Kasumi-1 (cell line): ENCODE measurements around the gene WDR7.

Source experiments
- DNase-seq, 2 experiments: peaks; one replicate each; lab custom pipeline; 2025; lab: John Stamatoyannopoulos, UW

The WDR7 gene

DNA sequence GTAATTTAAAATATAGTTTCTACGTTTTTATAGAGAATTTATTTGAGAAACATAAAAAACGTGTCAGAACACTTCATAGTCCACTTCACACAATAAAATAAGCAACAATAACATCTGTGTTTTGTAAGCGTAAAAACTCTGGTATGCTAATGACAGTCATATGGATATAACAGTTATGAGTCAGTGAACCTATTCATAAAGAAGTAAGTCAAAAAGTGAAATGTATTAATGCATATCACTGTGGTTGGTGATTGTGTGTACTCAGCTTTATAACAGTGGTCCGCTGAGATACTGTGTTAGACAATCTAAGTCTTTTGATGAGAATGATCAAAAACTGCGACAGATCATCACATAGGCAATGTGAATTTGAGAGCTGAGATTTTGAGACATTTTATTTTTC, 153.2 kb downstream of the WDR7 start:
- no peak for DNase-seq

DNA sequence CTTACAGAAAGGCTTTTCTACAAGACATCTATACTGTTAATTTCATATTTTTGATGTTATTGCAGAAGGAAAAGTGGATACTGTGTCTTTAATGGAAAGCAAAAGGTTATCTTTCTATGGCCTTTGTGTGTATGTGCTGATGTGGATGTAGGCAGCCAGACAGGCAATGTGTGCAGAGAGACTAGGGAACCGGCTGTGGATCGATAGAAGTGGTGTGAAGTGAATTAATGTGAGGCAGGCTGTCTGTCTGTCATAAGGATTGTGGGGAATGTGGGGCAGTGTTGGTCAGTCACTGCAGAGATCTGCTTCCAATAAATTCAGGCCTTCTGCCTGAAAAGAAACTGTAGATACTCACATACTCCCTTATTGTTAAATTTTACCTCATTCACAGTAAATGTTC, 156.7 kb downstream of the WDR7 start:
- no peak for DNase-seq

DNA sequence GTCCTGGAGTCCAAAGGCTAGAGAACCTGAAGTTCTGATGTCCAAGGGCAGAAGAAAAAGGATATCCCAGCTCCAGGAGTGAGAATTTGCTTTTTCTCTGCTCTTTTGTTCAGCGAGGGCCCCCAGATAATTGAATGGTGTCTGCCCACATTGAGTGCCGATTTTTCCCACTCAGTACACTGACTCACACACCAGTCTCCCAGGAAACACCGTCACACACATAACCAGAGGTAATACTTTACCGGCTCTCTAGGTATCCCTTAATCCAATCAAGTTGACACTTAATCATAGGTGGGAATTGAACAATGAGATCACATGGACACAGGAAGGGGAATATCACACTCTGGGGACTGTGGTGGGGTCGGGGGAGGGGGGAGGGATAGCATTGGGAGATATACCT, 161.5 kb downstream of the WDR7 start:
- no peak for DNase-seq

DNA sequence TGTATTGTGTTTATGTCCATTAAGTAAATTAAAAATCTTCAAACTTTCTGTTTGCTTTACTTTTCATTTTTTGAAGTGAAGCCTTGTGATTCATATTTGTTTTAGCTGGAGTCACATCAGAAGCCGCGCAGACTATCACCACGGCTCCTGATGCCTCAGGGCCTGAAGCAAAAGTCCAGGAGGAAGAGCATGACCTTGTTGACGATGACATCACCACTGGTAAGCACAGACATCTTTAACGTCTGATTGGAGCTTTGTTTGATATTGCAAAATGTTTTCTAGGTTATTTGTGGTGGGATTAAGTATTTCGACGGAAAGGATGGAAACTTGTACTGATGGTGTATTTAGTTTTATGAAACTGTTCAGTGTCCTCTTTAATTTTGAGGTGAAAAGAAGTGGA, 164.8 kb downstream of the WDR7 start:
- no peak for DNase-seq

DNA sequence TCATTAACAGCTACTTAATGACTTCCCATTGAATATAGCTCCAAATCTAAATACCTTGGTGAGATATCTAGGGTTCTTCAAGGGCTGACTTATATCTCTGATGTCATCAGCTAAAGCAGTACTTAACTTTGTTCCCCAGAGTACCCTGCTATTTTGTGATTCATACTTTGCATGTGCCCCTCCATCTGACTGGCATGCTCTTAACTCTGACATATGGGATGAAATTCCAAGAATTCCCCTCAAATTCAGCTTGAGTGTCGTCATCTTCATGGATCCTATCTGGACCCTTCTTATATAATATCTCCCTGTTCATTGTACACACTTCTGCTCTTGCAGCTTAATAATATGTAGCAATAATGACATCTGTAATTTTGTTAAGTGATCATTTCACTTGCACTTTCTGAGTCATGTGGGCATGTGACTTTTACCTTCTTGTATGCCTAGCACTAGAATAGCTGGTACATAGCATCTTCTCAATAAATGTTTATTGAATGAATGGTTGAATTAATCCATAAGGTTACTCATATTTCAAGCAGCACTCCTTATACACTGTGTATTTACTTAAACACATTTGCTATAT, 172.9 kb downstream of the WDR7 start:
- DNase-seq: no peak

DNA sequence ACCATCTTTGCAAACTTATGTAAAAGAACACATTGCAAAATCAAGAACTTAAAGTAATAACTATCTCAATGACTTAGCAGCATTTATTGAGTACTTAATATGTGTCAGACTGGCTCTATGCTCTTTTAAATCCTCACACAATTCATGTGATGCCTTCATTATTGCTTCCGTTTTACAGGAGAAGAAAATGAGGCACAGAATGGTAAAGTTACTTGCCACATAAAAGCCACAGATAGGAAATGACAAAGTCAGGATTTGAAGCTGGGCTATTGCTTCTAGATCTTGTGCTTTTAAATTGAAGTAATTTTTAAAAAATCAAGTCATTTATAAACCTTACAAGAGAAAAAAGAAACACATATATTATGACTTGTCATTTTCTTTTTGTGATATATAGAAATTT, 174.2 kb downstream of the WDR7 start:
- DNase-seq: peak; percentile 52 to 69

DNA sequence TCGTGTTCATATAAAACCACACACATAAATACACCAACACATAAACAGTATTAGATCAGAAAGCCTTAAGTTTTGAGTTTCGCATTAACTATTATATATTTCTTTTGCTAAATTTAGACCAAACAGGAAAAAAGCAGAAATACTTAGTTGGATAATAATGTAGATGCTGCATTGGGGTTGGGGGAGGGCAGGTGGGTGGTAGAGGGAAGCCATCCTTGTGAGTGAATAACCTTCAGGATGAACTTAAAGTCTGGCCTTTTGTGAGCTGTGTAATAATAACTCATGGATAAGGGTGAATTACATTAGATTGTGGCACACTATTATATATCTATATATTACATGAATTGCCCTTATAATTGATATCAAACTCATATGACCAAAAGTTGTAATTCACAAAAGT, 174.7 kb downstream of the WDR7 start:
- no peak for DNase-seq

DNA sequence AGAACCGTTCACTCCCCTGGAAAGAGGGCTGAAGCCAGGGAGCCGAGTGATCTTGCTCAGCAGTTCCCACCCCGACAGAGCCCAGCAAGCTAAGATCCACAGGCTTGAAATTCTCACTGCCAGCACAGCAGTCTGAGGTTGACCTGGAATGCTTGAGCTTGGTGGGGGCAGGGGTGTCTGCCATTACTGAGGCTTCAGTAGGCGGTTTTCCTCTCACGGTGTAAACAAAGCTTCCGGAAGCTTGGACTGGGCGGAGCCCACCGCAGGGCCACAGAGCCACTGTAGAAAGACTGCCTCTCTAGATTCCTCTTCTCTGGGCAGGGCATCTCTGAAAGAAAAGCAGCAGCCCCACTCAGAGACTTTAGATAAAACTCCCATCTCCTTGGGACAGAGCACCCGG, 180.8 kb downstream of the WDR7 start:
- DNase-seq: no peak

DNA sequence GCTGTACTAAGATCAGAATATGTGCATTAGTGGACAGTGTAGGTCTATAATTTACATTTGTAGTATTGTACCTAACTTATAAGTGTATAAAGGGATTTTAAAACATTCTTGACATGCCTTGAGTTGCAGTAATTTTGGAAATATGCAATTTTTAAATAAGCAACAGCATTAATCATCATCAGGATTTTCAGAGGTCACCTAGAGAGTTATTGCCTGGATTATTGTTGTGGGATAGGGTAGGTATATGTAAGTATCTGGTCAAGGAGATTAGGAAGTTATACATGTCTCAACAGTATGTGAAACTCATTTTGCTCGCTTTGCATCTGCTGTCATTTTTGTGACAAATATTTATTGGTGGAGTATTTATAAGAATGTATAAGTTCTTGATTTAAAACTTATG, 184.2 kb downstream of the WDR7 start:
- no peak for DNase-seq

DNA sequence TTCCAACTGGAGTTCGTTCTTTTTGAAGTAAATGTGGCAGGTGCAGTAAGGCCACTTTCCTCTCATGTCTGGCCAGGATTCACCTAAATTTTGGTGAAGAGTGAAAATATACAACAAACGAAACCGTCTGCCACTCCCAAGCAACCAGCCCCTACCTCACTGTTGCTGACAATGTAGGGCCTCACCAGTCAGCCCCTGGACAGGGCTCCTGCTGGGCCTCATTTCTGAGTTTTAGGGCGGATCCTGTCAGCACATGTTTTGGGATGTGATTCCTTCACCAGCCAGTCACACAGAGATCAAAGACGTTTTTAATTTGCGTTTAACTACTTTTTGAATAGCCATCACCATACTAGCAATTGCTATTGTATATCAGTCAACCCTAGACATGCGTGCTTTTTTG, 185.0 kb downstream of the WDR7 start:
- no peak for DNase-seq

DNA sequence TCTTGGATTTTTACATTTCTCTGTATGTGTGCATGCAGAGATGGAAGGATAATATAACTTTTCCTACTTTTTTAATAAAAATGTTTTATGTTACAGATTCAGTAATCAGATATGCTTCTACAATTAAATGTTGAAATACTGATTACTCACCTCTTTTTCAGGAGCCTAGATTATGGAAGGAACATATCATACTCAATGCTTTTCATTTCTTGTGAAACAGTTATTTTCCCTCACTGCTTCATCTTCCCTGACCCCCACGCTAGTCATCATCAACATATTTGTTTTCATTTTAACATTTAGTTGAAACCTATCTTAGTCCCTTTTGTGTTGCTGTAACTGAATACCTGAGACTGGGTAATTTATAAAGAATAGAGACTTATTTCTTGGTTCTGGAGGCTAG, 190.7 kb downstream of the WDR7 start:
- no peak for DNase-seq

DNA sequence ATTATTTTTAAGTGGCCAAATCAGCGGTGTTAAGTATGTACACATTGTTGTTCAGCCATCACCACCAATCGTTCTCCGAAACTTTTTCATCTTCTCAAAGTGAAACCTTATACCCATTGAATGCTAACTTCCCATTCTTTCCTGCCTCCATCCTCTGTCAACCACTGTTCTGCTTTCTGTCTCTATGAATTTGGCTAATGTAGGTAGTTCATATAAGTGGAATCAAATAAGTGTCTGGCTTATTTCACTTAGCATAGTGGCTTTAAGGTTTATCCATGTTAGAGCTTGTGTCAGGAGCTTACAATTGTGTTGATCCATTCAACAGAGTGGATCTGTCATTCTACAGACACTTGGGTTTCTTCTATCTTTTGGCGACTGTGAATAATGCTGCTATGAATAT, 192.1 kb downstream of the WDR7 start:
- no peak for DNase-seq

DNA sequence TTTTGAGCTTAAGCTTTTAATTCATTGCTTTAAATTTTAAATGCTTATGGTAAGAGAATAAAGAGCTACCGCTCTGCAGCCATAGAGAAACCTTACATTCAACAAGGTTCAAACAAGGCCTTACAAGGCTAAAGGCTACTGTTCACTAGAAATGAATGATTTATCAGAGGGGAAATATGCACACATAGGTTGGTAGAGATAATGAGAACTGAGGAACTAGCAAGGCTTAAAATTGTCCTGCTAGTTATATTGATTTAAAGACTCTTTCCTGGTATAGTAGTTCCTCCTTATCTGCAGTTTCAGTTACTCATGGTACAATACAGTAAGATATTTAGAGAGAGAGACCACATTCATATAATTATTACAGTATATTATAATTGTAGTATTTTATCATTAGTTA, 193.4 kb downstream of the WDR7 start:
- DNase-seq: no peak

DNA sequence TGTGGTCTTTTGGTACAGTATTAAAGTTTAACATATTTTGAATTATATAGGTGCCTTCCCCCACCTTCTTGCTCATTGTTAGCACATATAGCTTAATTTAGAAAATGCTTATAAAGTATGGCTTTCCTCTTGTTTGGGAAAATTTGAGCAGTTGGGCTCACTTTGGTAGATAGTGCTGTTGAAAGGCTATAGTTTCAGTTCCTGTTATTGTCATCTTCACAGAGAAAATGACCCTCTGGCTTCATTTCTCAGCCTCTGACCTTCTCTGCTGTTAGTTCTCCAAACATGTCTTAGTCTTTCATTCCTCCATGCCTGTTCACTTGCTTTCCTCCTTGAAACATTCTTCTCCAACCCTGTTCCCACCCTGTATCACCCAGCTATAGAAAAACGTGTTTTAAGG, 200.6 kb downstream of the WDR7 start:
- no peak for DNase-seq

DNA sequence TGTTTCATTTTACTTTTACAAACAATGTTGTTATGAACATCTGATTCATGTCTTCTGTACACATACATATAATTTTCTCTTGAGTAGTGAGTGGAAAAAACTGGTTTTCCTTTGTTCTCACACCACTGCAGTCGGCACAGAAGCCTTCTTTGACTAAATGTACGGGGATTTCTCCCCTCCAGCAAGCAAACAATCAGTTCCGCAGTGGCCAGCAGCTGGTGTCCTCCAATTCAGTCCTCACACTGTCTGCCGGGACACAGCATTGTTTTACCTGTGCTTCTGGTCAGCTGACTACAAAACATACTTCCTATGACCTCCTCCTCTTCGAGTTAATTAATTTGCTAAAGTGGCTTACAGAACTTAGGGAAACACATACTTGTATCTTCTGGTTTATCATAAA, 202.8 kb downstream of the WDR7 start:
- DNase-seq: no peak

DNA sequence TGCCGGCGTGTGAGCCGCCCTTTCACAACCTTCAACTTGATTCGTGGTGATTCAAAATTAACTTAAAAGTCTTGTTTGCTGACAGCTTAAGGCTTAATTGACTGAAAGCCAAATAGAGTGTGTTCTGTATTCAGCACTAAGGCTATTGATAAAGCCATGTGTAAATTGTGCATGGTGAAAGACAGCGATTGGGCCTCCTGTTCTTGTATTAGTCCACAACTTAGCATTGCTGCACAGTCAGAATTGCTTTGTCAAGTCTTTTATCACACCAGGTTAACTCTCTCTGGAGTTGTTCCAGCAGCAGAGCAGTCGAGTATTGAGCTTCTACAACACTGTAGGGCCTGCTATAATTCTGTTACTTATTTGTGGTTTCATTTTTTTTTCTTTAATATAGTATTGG, 210.1 kb downstream of the WDR7 start:
- no peak for DNase-seq

DNA sequence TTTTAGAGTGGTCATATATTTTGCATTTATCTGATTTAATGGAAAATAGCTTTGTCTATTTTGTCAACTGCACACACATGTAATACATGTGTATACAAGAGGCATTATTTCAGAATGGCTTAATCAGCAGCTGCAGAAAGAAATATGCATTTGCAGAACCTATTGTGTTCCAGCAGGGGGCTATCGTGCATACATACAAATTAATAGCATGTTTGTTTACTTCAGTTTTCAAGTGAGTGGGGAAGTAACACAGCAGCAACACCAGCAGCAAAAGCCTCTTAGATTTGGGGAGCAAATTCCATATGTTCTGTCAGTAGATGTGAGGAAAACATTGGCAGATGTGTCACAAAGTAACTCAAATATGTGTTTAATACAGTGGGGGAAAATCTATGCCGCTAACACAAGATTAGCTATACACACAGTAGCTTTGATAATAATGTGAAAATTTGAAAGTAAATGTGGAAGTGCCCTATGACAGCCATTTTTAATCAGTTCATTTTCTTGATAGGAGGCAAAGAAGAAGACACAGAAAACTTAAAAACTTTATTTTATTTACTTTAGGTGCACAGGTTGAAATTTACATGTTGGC, 218.1 kb downstream of the WDR7 start:
- DNase-seq: peak; percentile 66 to 75

DNA sequence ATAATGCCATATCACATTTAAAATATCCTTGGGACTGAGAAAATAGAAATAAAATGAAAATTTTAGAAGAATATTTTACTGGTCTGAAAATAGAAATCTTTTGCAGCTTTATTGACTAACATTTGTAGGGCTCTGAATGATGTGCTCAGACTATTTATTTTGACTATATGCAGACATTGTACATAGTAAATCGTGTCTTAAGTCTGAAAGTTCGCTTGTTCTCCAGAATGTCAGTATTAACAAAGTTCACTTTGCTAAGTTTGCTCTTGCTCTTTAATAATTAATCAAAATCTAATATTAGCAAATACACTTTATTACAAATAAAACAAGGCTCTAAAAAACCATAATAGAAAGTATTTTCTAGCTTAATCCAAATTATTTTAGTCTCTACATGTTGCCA, 219.8 kb downstream of the WDR7 start:
- DNase-seq: no peak

DNA sequence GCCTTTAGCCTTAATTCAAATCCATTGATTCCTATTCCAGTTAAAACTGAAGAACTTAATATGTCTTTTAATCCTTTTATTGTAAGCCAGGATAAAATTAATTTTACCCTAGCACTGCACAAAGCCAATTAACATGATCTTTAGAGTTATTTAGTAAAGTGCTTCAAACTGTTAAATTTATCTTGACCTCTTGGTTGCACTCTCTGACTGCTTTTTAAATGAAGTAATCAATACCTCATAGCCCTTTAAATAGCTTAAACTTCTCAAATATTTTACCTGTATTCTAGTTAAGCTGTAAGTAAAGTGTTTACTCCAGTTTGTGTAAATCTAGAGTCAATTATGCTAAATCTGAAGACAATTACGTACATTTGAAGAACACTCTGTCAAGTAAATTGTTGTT, 221.0 kb downstream of the WDR7 start:
- DNase-seq: no peak

DNA sequence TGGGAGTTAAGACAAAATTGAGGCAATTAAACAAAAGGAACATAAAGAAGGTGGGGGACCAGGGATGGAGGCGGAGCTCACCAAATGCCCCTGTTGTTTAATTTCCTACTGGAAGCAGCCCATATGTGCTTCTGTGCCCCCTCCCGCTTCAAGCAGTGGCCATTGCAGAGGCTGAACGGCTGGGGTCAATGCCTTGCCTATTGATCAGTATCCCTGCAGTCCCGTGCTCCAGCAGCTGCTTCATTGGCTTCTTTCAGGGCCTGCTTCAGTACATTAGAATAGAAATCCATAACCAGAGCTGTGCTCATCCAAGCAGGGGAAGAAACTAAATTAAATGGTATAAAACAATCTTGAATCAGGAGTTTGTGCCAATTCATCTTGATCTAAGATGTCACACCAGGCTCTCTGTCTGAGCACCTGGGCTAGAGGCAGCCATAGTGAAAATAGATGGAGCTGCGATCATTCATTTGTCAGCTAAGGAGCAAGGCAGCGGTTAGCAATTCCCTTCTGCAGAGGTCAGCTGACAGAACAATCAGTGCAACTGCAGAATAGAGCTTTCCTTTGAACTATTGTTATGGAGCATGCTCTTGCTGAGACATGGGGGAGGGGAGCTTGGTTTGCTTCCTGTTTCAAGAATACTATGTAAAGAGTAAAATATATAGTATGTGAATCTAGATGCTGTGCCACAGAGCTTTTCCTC, 222.4 kb downstream of the WDR7 start:
- DNase-seq: peak; percentile 1 to 5

DNA sequence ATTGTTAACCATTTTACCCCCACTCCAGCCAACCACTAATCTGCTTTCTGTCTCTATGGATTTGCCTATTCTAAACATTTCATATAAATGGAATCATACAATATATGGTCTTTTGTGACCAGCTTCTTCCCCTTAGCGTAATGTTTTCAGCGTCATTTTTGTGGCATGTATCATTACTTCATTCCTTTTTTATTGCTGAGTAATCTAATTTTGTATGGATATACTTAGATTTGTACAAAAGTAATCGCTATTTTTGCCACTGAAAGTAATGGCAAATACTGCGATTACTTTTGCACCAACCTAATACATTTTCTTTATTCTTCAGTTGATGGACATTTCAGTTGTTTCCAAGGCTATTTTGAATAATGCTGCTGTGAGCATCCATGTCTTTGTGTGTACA, 227.6 kb downstream of the WDR7 start:
- DNase-seq: no peak

DNA sequence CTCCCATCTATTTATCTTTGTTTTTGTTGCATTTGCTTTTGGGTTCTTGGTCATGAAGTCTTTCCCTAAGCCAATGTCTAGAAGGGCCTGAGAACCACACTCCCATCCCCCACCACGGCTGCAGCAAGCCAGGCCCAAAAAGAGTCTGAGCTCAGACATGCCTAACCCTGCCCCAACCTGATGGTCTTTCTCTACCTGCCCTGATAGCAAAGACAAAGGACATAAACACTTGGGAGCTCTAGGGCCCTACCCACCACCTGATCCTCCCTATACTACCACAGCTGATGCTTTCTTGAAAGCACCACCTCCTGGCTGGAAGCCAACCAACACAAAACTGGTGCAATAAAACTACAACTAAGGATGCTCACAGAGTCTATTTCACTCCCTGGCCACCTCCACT, 233.4 kb downstream of the WDR7 start:
- DNase-seq: no peak

DNA sequence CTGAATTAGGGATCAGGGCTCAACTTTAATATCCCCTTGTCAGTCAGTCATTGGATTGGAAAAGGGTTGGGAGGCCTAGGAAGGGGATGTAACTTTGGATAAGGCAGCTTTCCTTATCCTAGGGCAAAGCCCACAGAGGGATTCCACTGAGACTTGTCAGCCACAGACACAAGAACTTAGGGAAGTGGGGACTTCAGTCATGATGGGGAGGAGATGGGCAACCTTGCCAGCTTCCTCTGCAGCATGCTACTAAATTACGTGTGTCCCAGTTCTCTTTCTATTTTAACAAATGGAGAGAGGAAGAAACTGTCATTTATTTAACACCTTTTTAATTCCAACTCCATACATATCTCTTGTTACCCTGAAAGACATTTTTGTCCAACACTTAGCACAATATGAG, 237.8 kb downstream of the WDR7 start:
- DNase-seq: no peak

DNA sequence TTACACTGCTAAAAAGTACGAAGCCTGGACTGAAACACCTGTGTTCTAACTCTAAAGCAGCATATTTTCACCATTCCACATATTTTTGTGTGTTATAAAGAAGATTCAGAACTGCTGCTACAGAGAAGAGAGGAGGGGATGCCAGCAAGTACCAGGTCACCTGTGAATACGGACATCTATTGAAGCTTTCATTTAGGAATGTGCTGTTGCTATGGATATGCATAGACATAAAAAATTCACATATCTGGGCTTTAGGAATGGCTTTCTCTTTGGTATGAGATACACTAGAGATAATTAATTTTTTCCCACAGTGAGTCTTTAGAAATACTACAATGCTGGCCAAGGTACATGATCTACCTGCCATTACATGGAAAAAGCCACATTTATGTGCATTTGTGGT, 238.5 kb downstream of the WDR7 start:
- no peak for DNase-seq
